ENCODE measurements around the gene E2F4.

The E2F4 gene

GRCh38 chr16:67169642-67170167 is 22.2 kb upstream of the E2F4 start:
- peak overlapping the region; percentile 54 for H3K4me3 ChIP-seq (ENCODE audit: low read length)
- TF ChIP-seq CTCF (IDR thresholded peaks at IDR 0.05; ENCODE audit: insufficient read depth, low read depth, low read length, missing control alignments) = peak; percentile 48
- no peak for DNase-seq (ENCODE audit: low read depth)

- DNase-seq (ENCODE audit: low read depth) = peak; percentile 74
- no peak for TF ChIP-seq CTCF (IDR thresholded peaks at IDR 0.05; ENCODE audit: insufficient read depth, low read depth, low read length, missing control alignments)
- H3K4me3 ChIP-seq (ENCODE audit: low read length) = peak within 1 kb of the TSS; percentile 54
Observed at GRCh38 chr16:67170168-67170948, 21.6 kb upstream of the E2F4 start, which contains the start of gene NOL3. Gene NOL3, plus strand, starts transcription at chr16:67170538.

GRCh38 chr16:67170949-67171649 is 20.9 kb upstream of the E2F4 start:
- no peak for TF ChIP-seq CTCF (IDR thresholded peaks at IDR 0.05; ENCODE audit: insufficient read depth, low read depth, low read length, missing control alignments)
- H3K4me3 ChIP-seq (ENCODE audit: low read length) = peak overlapping the region; percentile 54
- DNase-seq (ENCODE audit: low read depth) = no peak

- peak overlapping the region; percentile 55 for H3K4me3 ChIP-seq (ENCODE audit: low read length)
- DNase-seq (ENCODE audit: low read depth) = no peak
- no peak for TF ChIP-seq CTCF (IDR thresholded peaks at IDR 0.05; ENCODE audit: insufficient read depth, low read depth, low read length, missing control alignments)
Observed at GRCh38 chr16:67173323-67173722, 18.6 kb upstream of the E2F4 start.

GRCh38 chr16:67173808-67174705 is 17.9 kb upstream of the E2F4 start:
- peak; percentile 96 for DNase-seq (ENCODE audit: low read depth)
- peak overlapping the region; percentile 55 for H3K4me3 ChIP-seq (ENCODE audit: low read length)
- TF ChIP-seq CTCF (IDR thresholded peaks at IDR 0.05; ENCODE audit: insufficient read depth, low read depth, low read length, missing control alignments) = peak; percentile 34

GRCh38 chr16:67174706-67175231 is 17.2 kb upstream of the E2F4 start:
- H3K4me3 ChIP-seq (ENCODE audit: low read length) = peak overlapping the region; percentile 55
- no peak for DNase-seq (ENCODE audit: low read depth)
- no peak for TF ChIP-seq CTCF (IDR thresholded peaks at IDR 0.05; ENCODE audit: insufficient read depth, low read depth, low read length, missing control alignments)
